Psoas muscle (tissue), 8 donors: ENCODE data around the gene ARHGAP8. TPM values are rescaled to one million over a fixed set of nuclear protein-coding genes. Genes with fewer than 3 reads are reported as not detected.

Experiments used
- ATAC-seq, 4 donors: fragments of 200-7000 bp; cut with Tn5 transposase; one replicate each; pipeline ENCODE4 v1.9.1; 2020; ENCODE audit warnings: moderate library complexity in 3 of 4, mild to moderate bottlenecking in 2 of 4
- DNase-seq, 2 donors: peaks; one replicate each; pipeline ENCODE4 v3.0.0-alpha.2; 2020
- H3K27ac ChIP-seq: fragments of 200-600 bp; one replicate; pipeline ENCODE4 v1.8.0; 2022
- H3K27me3 ChIP-seq, 3 donors: fragments of 200-600 bp in 1 of 3; one replicate each; pipeline versions ENCODE4 v1.6.1 to v1.8.0; 2013 to 2022; ENCODE audit warnings: low read length in 2 of 3, mild to moderate bottlenecking in 2 of 3, moderate library complexity in 1 of 3; ENCODE audit not compliant: insufficient read depth in 3 of 3
- H3K36me3 ChIP-seq, 2 donors: fragments of 200-600 bp in 1 of 2; one replicate each; pipeline versions ENCODE4 v1.6.1 to v1.8.0; 2013 to 2022; ENCODE audit warnings: low read depth in 1 of 2, mild to moderate bottlenecking in 1 of 2, moderate library complexity in 1 of 2; ENCODE audit not compliant: insufficient read depth in 1 of 2
- H3K4me1 ChIP-seq: fragments of 200-600 bp; one replicate; pipeline ENCODE4 v1.8.0; 2022
- H3K4me3 ChIP-seq: fragments of 200-600 bp; one replicate; pipeline ENCODE4 v1.8.0; 2022; ENCODE audit warnings: mild to moderate bottlenecking
- H3K9me3 ChIP-seq: fragments of 200-600 bp; one replicate; pipeline ENCODE4 v1.8.0; 2022
- CTCF ChIP-seq: fragments of 200-600 bp; IDR thresholded peaks from one replicate; pipeline ENCODE4 v1.8.0; 2022; ENCODE audit warnings: antibody characterized with exemption
- WGBS, 3 donors: extraction: QIAGEN DNeasy Blood & Tissue Kit; methylation state at CpG; one replicate each; pipeline versions ENCODE4 v1.1.6 to v1.1.7; 2013; 5-methylcytosine and 5-hydroxymethylcytosine counted together
- intact Hi-C, 2 donors: fragments of 100-400 bp; cut with DNase I; formaldehyde crosslinking; loops; one replicate each; pipeline versions ENCODE4 v1.11.0 to v1.14.2; 2022
- polyA plus RNA-seq, 3 donors: library from polyadenylated mRNA; stranded (reverse); fragments of 200-250 nt; gene quantifications; one replicate each; pipeline ENCODE4 v1.2.3, GENCODE V29; 2013
- total RNA-seq, 4 donors: library from RNA; stranded (reverse); fragmentation: NEBNext Ultra II Directional in 2 of 4; extraction: Animal tissue kit (Norgen Biotek cat#: 25700) in 2 of 4; gene quantifications; one replicate each; pipeline versions ENCODE4 v1.2.1 to v1.2.4, GENCODE V29; 2021 to 2023
- donor health status: healthy with polysubstance abuse.
- donor health status: DM: no; HTN: no; CAD: no; lungs with moderate emphysema.
- donor health status: Bipolar disorder and iron deficiency.
- donor health status: healthy.
- donor health status: DM: yes; HTN: yes; CAD: no.
- donor health status: DM: no; HTN: no; CAD: no.
- donor health status: DM: no; HTN: no; CAD: no.
- donor health status: DM: yes; HTN: yes; CAD: no.

The ARHGAP8 gene
- total and polyA plus RNA-seq, 7 donors: 0.14 TPM; not detected in 6

- Histone ChIP-seq H3K9me3 (no peaks in the 10 kb centered on the region), H3K27me3 (peaks cover 0 to 23% (median 1%) of the 10 kb centered on the region in 3 donors), H3K4me1 (peaks cover 6% of the 10 kb centered on the region), H3K4me3 (no peak overlapping the region), H3K27ac (no peak overlapping the region), H3K36me3 (no peaks in the 10 kb centered on the region)
- ATAC-seq (no peak), DNase-seq (peak in 1 of 2 donors; percentile 20)
- intact Hi-C loops: no loop called here
- TF ChIP-seq CTCF: no peak
- WGBS, 3 donors: 94 to 97% (median 95%) methylated on average over 21 of the region's 21 CpGs
These were observed 25.2 kb upstream of the ARHGAP8 start for GRCh38 chr22:44727148-44727547.

- Histone ChIP-seq H3K9me3 (no peaks in the 10 kb centered on the region), H3K27me3 (peaks cover 0 to 23% (median 1%) of the 10 kb centered on the region in 3 donors), H3K36me3 (no peaks in the 10 kb centered on the region), H3K4me1 (peaks cover 6% of the 10 kb centered on the region), H3K27ac (no peak overlapping the region), H3K4me3 (no peak overlapping the region)
- 86 to 94% (median 89%) methylated on average over 12 to 13 of the region's 13 CpGs for WGBS, 3 donors
- no peak for TF ChIP-seq CTCF
- intact Hi-C loops: no loop called here
- DNase-seq (peak in 1 of 2 donors; percentile 16), ATAC-seq (no peak)
These were observed 24.7 kb upstream of the ARHGAP8 start for GRCh38 chr22:44727709-44728108.

GRCh38 chr22:44728761-44729324 is 23.5 kb upstream of the ARHGAP8 start:
- WGBS, 3 donors: 23 to 40% (median 25%) methylated on average over 20 to 21 of the region's 21 CpGs
- Histone ChIP-seq H3K36me3 (no peaks in the 10 kb centered on the region), H3K4me1 (peaks cover 6% of the 10 kb centered on the region), H3K9me3 (no peaks in the 10 kb centered on the region), H3K27ac (peak overlapping the region; percentile 41), H3K4me3 (no peak overlapping the region), H3K27me3 (peaks cover 0 to 23% (median 1%) of the 10 kb centered on the region in 3 donors)
- peak; percentile 46 to 51 for DNase-seq
- intact Hi-C loops: no loop called here
- ATAC-seq: peak in 3 of 4 donors; percentile 7 to 44 (median 37)
- TF ChIP-seq CTCF: no peak

- intact Hi-C loops: no loop called here
- 10 to 23% (median 13%) methylated on average over 36 to 39 of the region's 39 CpGs for WGBS, 3 donors
- DNase-seq (peak; percentile 60 to 68), ATAC-seq (peak; percentile 34 to 71 (median 43))
- TF ChIP-seq CTCF: peak; percentile 12
- H3K4me3 ChIP-seq: no peak overlapping the region
- no peaks in the 10 kb centered on the region for H3K36me3 ChIP-seq
- peaks cover 6% of the 10 kb centered on the region for H3K4me1 ChIP-seq
- peaks cover 0 to 23% (median 1%) of the 10 kb centered on the region in 3 donors for H3K27me3 ChIP-seq
- H3K27ac ChIP-seq: peak overlapping the region; percentile 41
- H3K9me3 ChIP-seq: no peaks in the 10 kb centered on the region
These were observed 22.9 kb upstream of the ARHGAP8 start for GRCh38 chr22:44729391-44730021.
